OCI-LY3 (cell line): Measurements from ENCODE around the gene TTC8.

Source experiments
- CTCF ChIP-seq: fragments of 200-600, 300-600 bp; sonication (generic); IDR thresholded peaks from 2 replicates; pipeline ENCODE4 v1.5.1; 2014; ENCODE audit warnings: antibody characterized with exemption, low read length, low read depth
- EZH2phosphoT487 ChIP-seq: fragments of 200-600 bp; shearing (Covaris generic); IDR thresholded peaks from 2 replicates; pipeline ENCODE4 v1.6.1; 2018; ENCODE audit warnings: antibody characterized with exemption, mixed run types, low read depth

- TF ChIP-seq CTCF (no peak), EZH2phosphoT487 (no peak)
Observed at GRCh38 chr14:88834883-88835431, 10.5 kb downstream of the TTC8 start.
